Ovary (tissue), 9 donors: ENCODE results near the gene THEMIS2. TPM values are rescaled to one million over a fixed set of nuclear protein-coding genes. Genes with fewer than 3 reads are reported as not detected.
A peak's percentile ranks its signal among the peaks of the same experiment; 100 is the strongest.

Source experiments
- DNase-seq, 5 donors: peaks; one replicate each; pipeline ENCODE4 v3.0.0-alpha.2; 2019 to 2020
- H3K27ac ChIP-seq, 2 donors: fragments of 200-600 bp; one replicate each; pipeline versions ENCODE4 v1.5.1 to v1.8.0; 2019 to 2022
- H3K27me3 ChIP-seq: fragments of 200-600 bp; one replicate; pipeline ENCODE4 v1.8.0; 2022
- H3K36me3 ChIP-seq: fragments of 200-600 bp; sonication (generic); one replicate; pipeline ENCODE4 v1.5.1; 2019
- H3K4me1 ChIP-seq: one replicate; pipeline ENCODE4 v1.8.1; 2013; ENCODE audit warnings: mild to moderate bottlenecking, moderate library complexity; ENCODE audit not compliant: insufficient read depth
- H3K4me3 ChIP-seq: fragments of 200-600 bp; sonication (generic); one replicate; pipeline ENCODE4 v1.5.1; 2017
- H3K9me3 ChIP-seq, 2 donors: fragments of 200-600 bp in 1 of 2; sonication (generic) in 1 of 2; one replicate each; pipeline versions ENCODE4 v1.5.1 to v1.8.1; 2013 to 2019; ENCODE audit warnings: mild to moderate bottlenecking in 1 of 2, moderate library complexity in 1 of 2
- EP300 ChIP-seq: sonication (generic); formaldehyde crosslinking; IDR thresholded peaks from one replicate; pipeline ENCODE4 v1.6.1; 2017; ENCODE audit warnings: antibody characterized with exemption
- POLR2A ChIP-seq: fragments of 450-650 bp; IDR thresholded peaks from one replicate; pipeline ENCODE4 v1.6.1; 2017; ENCODE audit warnings: antibody characterized with exemption, mild to moderate bottlenecking, moderate library complexity
- WGBS, 3 donors: extraction: QIAGEN DNeasy Blood & Tissue Kit in 1 of 3; methylation state at CpG; one replicate each; pipeline versions ENCODE4 v1.1.5 to v1.1.7; 2013 to 2017; 5-methylcytosine and 5-hydroxymethylcytosine counted together
- intact Hi-C, 4 donors: fragments of 100-400 bp; cut with DNase I; formaldehyde crosslinking; loops; one replicate each; pipeline versions ENCODE4 v1.11.0 to v1.15.1; 2022 to 2023
- polyA plus RNA-seq, 2 donors: library from polyadenylated mRNA; stranded (reverse); fragments of 200-250 nt in 1 of 2; fragments of 350-450 nt in 1 of 2; fragmentation: Illumina TruSeq in 1 of 2; extraction: RNeasy Lipid Tissue Mini Kit (QIAGEN cat#74804) in 1 of 2; gene quantifications; one replicate each; pipeline ENCODE4 v1.2.3, GENCODE V29; 2013 to 2014
- total RNA-seq, 7 donors: library from RNA; depleted of rRNA in 2 of 7; stranded (reverse); fragments of >200 nt in 2 of 7; fragmentation: NEBNext Ultra II Directional in 3 of 7; extraction: Animal tissue kit (Norgen Biotek cat#: 25700) in 3 of 7; gene quantifications; one replicate each; pipeline versions ENCODE4 v1.1.0 to v1.2.4, GENCODE V29; 2016 to 2023
- TF ChIP-seq, protein P1 (sequence below), 3 donors: fragments of 450-650 bp in 2 of 3; fragments of 200-600 bp in 1 of 3; IDR thresholded peaks; one replicate each; pipeline versions ENCODE4 v1.5.1 to v1.8.0; 2016 to 2022; ENCODE audit warnings: antibody characterized with exemption in 3 of 3, mild to moderate bottlenecking in 1 of 3
- donor health status: DM: no; HTN: no; CAD: no; lungs with moderate emphysema.
- donor health status: DM: no; HTN: no; CAD: no.
- donor health status: Bipolar disorder and iron deficiency.
- donor health status: DM: yes; HTN: yes; CAD: no.
- donor health status: DM: no; HTN: no; CAD: no.
- donor health status: DM: yes; HTN: yes; CAD: no.

THEMIS2 gene
- total and polyA plus RNA-seq, 9 donors: 2.7 to 16.9 (median 7.8) TPM

DNA sequence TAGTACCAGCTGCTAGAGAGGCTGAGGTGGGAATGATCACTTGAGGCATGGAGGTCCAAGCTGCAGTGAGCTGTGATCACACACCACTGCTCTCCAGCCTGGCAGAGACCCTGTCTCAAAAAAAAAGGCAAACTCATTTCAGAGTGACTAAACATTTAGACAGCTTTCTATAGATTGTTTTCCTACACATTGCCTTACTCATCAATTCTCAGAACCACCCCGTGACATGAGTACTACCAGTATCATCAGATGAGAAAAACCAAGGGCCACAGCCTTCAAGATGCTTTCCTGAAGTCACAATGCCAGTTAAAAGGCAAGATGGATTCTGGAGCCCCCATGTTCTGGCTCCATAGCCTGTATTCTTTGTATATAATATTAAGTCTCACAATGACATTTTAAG lies 40.1 kb downstream of the THEMIS2 start:
- Histone ChIP-seq H3K27ac (no peak overlapping the region), H3K4me1 (no peaks in the 10 kb centered on the region), H3K27me3 (no peaks in the 10 kb centered on the region), H3K9me3 (no peaks in the 10 kb centered on the region), H3K36me3 (no peaks in the 10 kb centered on the region), H3K4me3 (no peak overlapping the region)
- TF ChIP-seq POLR2A (no peak), EP300 (no peak)
- TF ChIP-seq, protein P1, sequence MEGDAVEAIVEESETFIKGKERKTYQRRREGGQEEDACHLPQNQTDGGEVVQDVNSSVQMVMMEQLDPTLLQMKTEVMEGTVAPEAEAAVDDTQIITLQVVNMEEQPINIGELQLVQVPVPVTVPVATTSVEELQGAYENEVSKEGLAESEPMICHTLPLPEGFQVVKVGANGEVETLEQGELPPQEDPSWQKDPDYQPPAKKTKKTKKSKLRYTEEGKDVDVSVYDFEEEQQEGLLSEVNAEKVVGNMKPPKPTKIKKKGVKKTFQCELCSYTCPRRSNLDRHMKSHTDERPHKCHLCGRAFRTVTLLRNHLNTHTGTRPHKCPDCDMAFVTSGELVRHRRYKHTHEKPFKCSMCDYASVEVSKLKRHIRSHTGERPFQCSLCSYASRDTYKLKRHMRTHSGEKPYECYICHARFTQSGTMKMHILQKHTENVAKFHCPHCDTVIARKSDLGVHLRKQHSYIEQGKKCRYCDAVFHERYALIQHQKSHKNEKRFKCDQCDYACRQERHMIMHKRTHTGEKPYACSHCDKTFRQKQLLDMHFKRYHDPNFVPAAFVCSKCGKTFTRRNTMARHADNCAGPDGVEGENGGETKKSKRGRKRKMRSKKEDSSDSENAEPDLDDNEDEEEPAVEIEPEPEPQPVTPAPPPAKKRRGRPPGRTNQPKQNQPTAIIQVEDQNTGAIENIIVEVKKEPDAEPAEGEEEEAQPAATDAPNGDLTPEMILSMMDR (IDR thresholded peaks at IDR 0.05): no peak
- DNase-seq: no peak
- 97 to 100% (median 100%) methylated on average over 1 of the region's 1 CpG for WGBS, 3 donors
- intact Hi-C loops: no loop called here

DNA sequence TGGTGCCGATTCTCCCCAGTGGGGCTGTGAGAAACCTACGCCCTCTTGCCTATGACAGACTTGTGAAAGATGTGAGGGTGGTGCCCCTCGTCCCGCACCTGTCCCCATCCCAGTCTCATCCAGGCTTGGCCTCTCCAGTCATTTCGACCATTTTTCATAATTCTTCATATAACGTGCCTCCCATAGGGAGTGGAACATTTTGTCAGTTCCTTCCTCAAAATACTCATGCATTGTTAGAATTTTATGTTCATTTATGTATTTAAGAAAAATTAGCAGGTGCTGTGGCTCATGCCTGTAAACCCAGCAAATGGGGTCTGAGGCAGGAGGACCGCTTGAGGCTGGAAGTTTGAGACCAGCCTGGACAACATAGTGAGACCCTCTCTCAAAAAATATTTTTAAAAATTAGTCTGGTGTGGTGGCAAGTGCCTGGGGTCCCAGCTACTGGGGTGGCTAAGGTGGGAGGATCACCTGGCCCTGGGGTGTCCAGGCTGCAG lies 42.8 kb downstream of the THEMIS2 start:
- WGBS, 3 donors: 55 to 62% (median 57%) methylated on average over 7 of the region's 7 CpGs
- Histone ChIP-seq H3K9me3 (no peaks in the 10 kb centered on the region), H3K4me3 (peak overlapping the region; percentile 13), H3K4me1 (no peaks in the 10 kb centered on the region), H3K36me3 (no peaks in the 10 kb centered on the region), H3K27ac (peak overlapping the region in 1 of 2 donors; percentile 68), H3K27me3 (no peaks in the 10 kb centered on the region)
- no peak for DNase-seq
- intact Hi-C loops: no loop called here
- TF ChIP-seq POLR2A (no peak), EP300 (no peak)
- TF ChIP-seq, protein P1 (IDR thresholded peaks at IDR 0.05): no peak

DNA sequence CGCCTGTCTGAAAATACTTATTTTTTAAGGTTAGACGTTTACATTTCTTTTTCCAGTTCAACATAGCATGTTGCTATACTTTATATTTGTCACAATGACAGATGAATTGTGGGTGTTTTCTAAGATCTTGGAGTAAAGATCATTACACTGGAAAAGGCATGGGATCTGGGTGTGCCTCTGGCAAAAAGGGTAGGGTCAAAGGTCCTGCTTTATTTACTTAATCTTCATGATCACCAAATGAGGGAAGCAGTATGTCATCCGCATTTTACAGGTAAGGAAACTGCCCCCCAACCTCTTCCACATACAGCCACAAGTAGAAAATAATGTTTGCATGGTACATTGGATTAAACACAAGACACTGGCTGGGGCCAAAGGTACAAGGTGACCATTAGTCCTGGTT lies 49.9 kb downstream of the THEMIS2 start:
- no peak overlapping the region for H3K4me3 ChIP-seq

DNA sequence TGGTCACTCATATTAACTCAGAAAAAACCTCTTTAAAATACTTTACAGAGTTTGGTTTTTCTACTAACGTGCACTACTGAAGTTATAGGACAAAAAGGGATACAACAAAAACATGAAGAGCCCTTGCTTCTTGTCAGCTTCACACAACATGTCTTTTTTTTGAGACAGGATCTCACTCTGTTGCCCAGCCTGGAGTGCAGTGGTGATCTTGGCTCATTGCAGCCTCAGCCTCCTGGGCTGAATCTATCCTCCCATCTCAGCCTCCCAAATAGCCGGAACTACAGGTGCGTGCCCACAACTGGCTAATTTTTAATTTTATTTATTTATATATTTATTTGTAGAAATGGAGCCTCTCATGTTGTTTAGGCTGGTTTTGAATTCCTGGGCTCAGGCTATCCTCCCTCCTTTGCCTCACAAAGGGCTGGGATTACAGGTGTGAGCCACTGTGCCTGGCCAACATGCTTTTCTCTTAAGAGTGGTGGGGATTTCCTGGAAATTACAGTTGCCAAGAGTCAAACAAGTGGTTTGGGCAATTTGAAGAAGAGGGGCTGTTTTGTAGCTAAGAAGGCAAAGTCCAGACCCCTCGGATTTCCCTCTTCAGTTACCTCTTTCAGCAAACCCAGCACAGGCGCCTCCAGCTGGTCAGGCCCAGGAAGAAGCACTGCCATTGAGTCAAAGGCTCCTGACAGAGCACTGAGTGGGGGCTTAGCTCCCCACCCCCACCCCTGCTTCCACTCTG lies 56.0 kb downstream of the THEMIS2 start:
- no peaks in the 10 kb centered on the region for H3K9me3 ChIP-seq
- TF ChIP-seq, protein P1 (IDR thresholded peaks at IDR 0.05): no peak
- TF ChIP-seq EP300 (no peak), POLR2A (no peak)
- H3K27ac ChIP-seq: no peak overlapping the region
- DNase-seq: no peak
- 61 to 77% (median 68%) methylated on average over 5 of the region's 5 CpGs for WGBS, 3 donors
- no peaks in the 10 kb centered on the region for H3K4me1 ChIP-seq
- intact Hi-C loops: no loop called here
- H3K27me3 ChIP-seq: no peaks in the 10 kb centered on the region
- no peaks in the 10 kb centered on the region for H3K36me3 ChIP-seq
- H3K4me3 ChIP-seq: no peak overlapping the region

More for the DNA sequence above, 49.9 kb downstream of the THEMIS2 start:
- Histone ChIP-seq H3K36me3 (no peaks in the 10 kb centered on the region), H3K27ac (no peak overlapping the region), H3K4me1 (no peaks in the 10 kb centered on the region), H3K9me3 (no peaks in the 10 kb centered on the region), H3K27me3 (no peaks in the 10 kb centered on the region)
- intact Hi-C loops: no loop called here
- DNase-seq: no peak
- TF ChIP-seq POLR2A (no peak), EP300 (no peak)
- TF ChIP-seq, protein P1 (IDR thresholded peaks at IDR 0.05): no peak
- 81 to 87% (median 84%) methylated on average over 3 of the region's 3 CpGs for WGBS, 3 donors
